T follicular helper cell (primary cell): Measurements from ENCODE around the gene UTF1.

Experiments
- DNase-seq: peaks from one replicate; pipeline ENCODE4 v3.0.0-alpha.2; 2020; ENCODE audit warnings: low read depth
- total RNA-seq, 2 experiments: gene quantifications; one replicate each; lab custom pipeline; 2026; lab: John Stamatoyannopoulos, UW

UTF1 gene
- 0 reads per million in 2 experiments for total RNA-seq

- no peak for DNase-seq
These were observed at the start of gene UTF1 for GRCh38 chr10:133230044-133230361. TSS of gene UTF1 (plus strand) at chr10:133230217. CDS start at chr10:133230289, 72 bp downstream.

- no peak for DNase-seq
These were observed 48.9 kb upstream of the UTF1 start for GRCh38 chr10:133180965-133181639.

GRCh38 chr10:133182190-133182589, 47.8 kb upstream of the UTF1 start:
- DNase-seq, result no peak

GRCh38 chr10:133182791-133183645, 47.0 kb upstream of the UTF1 start:
- no peak for DNase-seq

- no peak for DNase-seq
These were observed 46.2 kb upstream of the UTF1 start for GRCh38 chr10:133183646-133184378.

GRCh38 chr10:133184591-133185244, 45.3 kb upstream of the UTF1 start:
- DNase-seq, result no peak

- no peak for DNase-seq
These were observed 44.6 kb upstream of the UTF1 start for GRCh38 chr10:133185421-133185820.

GRCh38 chr10:133185916-133186315, 44.1 kb upstream of the UTF1 start:
- DNase-seq, result no peak

- DNase-seq, result no peak
These were observed 43.5 kb upstream of the UTF1 start for GRCh38 chr10:133186416-133187090.

- no peak for DNase-seq
These were observed 42.7 kb upstream of the UTF1 start for GRCh38 chr10:133187091-133187905.

- DNase-seq, result no peak
These were observed 41.9 kb upstream of the UTF1 start for GRCh38 chr10:133187906-133188681.

GRCh38 chr10:133189256-133189655, 40.8 kb upstream of the UTF1 start:
- no peak for DNase-seq

- DNase-seq, result no peak
These were observed 40.3 kb upstream of the UTF1 start for GRCh38 chr10:133189726-133190125.

- DNase-seq, result no peak
These were observed 39.8 kb upstream of the UTF1 start for GRCh38 chr10:133190225-133190624.

GRCh38 chr10:133191651-133192050, 38.4 kb upstream of the UTF1 start:
- DNase-seq, result no peak

- DNase-seq, result no peak
These were observed 35.9 kb upstream of the UTF1 start for GRCh38 chr10:133194151-133194550.

GRCh38 chr10:133195096-133195495, 34.9 kb upstream of the UTF1 start:
- DNase-seq, result no peak

GRCh38 chr10:133195611-133196010, 34.4 kb upstream of the UTF1 start:
- DNase-seq, result no peak

GRCh38 chr10:133196221-133196915, 33.6 kb upstream of the UTF1 start:
- no peak for DNase-seq
